Cardiac fibroblast (primary cell): ENCODE data around the gene FGFR3.
"Not testable (repeated sequence)": the region's sequence is repeated elsewhere in the genome, so short reads cannot be mapped to it uniquely, and the experiment has no call there.

Experiments used
- DNase-seq, 2 donors: peaks; one replicate each; pipeline versions ENCODE4 v3.0.0 to v3.0.0-alpha.2; 2010; ENCODE audit warnings: low read depth in 2 of 2
- H3K4me3 ChIP-seq, 2 donors: replicated peaks in 1 of 2; 1 replicate in 1 of 2; 2 replicates in 1 of 2; pipeline ENCODE4 v1.5.1; 2011; ENCODE audit warnings: low read depth in 2 of 2, low read length in 2 of 2, mild to moderate bottlenecking in 2 of 2, moderate library complexity in 1 of 2
- TF ChIP-seq, protein P1 (sequence below): IDR thresholded peaks from one replicate; pipeline ENCODE4 v1.5.1; 2011; ENCODE audit warnings: low read depth, mild to moderate bottlenecking, low read length, inconsistent platforms

Gene FGFR3

GRCh38 chr4:1832690-1833089 lies 39.6 kb downstream of the FGFR3 start:
- no peak for DNase-seq
- H3K4me3 ChIP-seq: no peak overlapping the region
- TF ChIP-seq, protein P1, sequence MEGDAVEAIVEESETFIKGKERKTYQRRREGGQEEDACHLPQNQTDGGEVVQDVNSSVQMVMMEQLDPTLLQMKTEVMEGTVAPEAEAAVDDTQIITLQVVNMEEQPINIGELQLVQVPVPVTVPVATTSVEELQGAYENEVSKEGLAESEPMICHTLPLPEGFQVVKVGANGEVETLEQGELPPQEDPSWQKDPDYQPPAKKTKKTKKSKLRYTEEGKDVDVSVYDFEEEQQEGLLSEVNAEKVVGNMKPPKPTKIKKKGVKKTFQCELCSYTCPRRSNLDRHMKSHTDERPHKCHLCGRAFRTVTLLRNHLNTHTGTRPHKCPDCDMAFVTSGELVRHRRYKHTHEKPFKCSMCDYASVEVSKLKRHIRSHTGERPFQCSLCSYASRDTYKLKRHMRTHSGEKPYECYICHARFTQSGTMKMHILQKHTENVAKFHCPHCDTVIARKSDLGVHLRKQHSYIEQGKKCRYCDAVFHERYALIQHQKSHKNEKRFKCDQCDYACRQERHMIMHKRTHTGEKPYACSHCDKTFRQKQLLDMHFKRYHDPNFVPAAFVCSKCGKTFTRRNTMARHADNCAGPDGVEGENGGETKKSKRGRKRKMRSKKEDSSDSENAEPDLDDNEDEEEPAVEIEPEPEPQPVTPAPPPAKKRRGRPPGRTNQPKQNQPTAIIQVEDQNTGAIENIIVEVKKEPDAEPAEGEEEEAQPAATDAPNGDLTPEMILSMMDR: no peak

GRCh38 chr4:1833307-1834046 lies 40.4 kb downstream of the FGFR3 start:
- TF ChIP-seq, protein P1: no peak
- no peak overlapping the region for H3K4me3 ChIP-seq
- DNase-seq: no peak

DNA sequence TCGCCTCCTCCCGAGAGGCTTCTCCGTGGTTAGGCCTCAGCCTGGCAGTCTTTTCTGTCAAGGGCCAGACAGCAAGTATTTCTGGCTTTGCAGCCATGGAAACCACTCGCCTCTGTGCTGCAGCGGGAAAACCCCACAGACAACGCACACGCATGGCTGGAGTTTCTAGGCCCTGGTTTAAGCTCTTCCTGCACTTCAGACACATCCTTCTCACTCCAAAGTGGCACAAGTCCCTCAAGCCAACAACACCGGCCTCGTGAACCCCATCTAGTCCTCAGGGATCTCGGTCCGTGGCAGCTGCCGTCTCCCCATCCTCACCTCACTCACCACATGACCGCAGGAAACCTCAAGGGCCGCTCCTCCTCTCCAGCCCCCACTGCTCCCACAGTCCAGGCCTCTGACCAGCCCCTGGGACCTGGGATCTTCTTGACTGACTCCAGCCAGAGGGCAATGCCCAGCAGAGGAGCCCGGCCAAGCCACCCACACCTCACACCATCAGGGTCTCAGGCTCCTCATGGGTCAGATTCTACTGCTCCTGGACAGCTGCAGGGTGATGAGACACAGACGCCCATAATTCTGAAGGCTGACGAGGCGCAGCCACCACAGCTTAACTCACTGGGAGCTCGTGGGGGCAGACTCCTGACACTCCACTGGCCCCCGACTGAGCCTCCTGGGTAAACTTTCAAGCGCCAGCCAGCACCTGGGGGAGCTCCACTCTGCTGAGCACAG lies 41.1 kb downstream of the FGFR3 start:
- DNase-seq: no peak
- TF ChIP-seq, protein P1: no peak
- no peak overlapping the region for H3K4me3 ChIP-seq

GRCh38 chr4:1835836-1836235 lies 42.7 kb downstream of the FGFR3 start:
- not testable (repeated sequence) for DNase-seq, H3K4me3 ChIP-seq

GRCh38 chr4:1836650-1837049 lies 43.6 kb downstream of the FGFR3 start:
- TF ChIP-seq, protein P1: no peak
- no peak for DNase-seq
- no peak overlapping the region for H3K4me3 ChIP-seq

GRCh38 chr4:1837069-1837468 lies 44.0 kb downstream of the FGFR3 start:
- TF ChIP-seq, protein P1: no peak
- no peak overlapping the region for H3K4me3 ChIP-seq
- DNase-seq: no peak

DNA sequence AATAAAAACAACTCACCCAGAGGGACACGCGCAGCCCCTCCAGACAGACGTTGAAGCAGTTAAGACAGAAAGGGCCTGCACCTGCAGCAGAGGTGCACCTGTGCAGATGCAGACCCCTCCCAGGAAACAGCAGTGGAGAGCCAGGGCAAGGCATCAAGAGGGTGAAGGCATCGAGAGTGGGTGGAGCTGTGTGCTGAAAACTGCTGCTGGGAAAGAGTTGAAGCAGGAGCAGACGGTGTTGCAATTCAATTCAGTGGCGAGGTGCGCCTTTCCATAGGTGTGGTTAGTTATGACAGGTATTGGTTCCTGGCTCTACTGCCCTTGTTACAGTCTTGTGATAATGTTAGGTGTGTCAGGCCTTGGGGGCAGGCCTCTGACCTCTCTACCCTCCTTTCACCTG lies 46.2 kb downstream of the FGFR3 start:
- no peak overlapping the region for H3K4me3 ChIP-seq
- TF ChIP-seq, protein P1: no peak
- no peak for DNase-seq
